Lower leg skin (tissue), 4 donors: ENCODE measurements around the gene MAD1L1. TPM values are rescaled to one million over a fixed set of nuclear protein-coding genes. Genes with fewer than 3 reads are reported as not detected.

Experiments used
- DNase-seq, 2 donors: peaks; one replicate each; pipeline ENCODE4 v3.0.0-alpha.2; 2019; ENCODE audit warnings: low spot score in 2 of 2
- H3K4me3 ChIP-seq: fragments of 200-600 bp; sonication (generic); 2 replicates; pipeline ENCODE4 v1.5.1; 2017; ENCODE audit warnings: mild to moderate bottlenecking, low read depth; ENCODE audit not compliant: poor library complexity, severe bottlenecking
- CTCF ChIP-seq, 3 donors: fragments of 450-650 bp; IDR thresholded peaks; one replicate each; pipeline ENCODE4 v1.5.1; 2016; ENCODE audit warnings: antibody characterized with exemption in 3 of 3, mild to moderate bottlenecking in 3 of 3, moderate library complexity in 2 of 3
- POLR2A ChIP-seq, 2 donors: fragments of 450-650 bp; IDR thresholded peaks; one replicate each; pipeline ENCODE4 v1.6.1; 2016 to 2017; ENCODE audit warnings: antibody characterized with exemption in 2 of 2, mild to moderate bottlenecking in 1 of 2, moderate library complexity in 1 of 2
- WGBS, 2 donors: methylation state at CpG; one replicate each; pipeline ENCODE4 v1.1.5; 2018; 5-methylcytosine and 5-hydroxymethylcytosine counted together
- intact Hi-C: fragments of 100-400 bp; cut with DNase I; formaldehyde crosslinking; loops from one replicate; pipeline ENCODE4 v1.15.0; 2023; ENCODE audit warnings: low total_unique reads
- total RNA-seq, 4 donors: library from RNA; depleted of rRNA; stranded (reverse); fragments of >200 nt; gene quantifications; one replicate each; pipeline ENCODE4 v1.1.0, GENCODE V29; 2016

Gene MAD1L1
- total RNA-seq, 4 donors from 2014 or later, result 37.7 to 77.8 (median 59.4) TPM

- DNase-seq, result peak in 1 of 2 donors; percentile 72
- intact Hi-C loops, result no loop called here
- TF ChIP-seq POLR2A (IDR thresholded peaks at IDR 0.05) (no peak), CTCF (IDR thresholded peaks at IDR 0.05) (no peak)
- H3K4me3 ChIP-seq, result no peak overlapping the region
- WGBS, 2 donors, result 88 to 90% methylated on average over 37 to 43 of the region's 43 CpGs
These were observed 387.0 kb downstream of the MAD1L1 start for GRCh38 chr7:1845536-1846311.

DNA sequence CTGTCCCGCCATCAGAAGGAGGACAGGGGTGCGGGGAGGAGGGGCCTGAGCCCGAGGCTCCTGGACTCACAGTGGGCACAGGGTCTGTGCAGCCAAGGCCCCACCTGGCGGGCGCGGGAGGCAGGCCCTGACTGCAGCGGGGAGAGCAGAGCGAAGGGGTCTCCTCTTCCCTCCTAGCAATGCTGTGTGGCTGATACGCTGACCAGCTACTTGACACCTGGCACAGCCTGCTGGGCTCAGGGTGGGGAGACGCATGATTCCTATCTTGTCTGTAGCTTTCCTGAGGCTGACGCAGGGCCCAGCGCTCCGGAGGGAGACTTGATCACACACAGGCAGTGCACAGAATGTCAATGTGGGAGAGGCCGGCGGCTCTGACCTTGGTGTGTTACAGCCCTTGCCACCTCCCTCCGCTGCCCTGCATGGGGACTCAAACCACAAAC, 387.8 kb downstream of the MAD1L1 start:
- no peak overlapping the region for H3K4me3 ChIP-seq
- DNase-seq, result peak in 1 of 2 donors; percentile 79
- 92 to 93% methylated on average over 10 to 15 of the region's 16 CpGs for WGBS, 2 donors
- intact Hi-C loops, result no loop called here
- TF ChIP-seq CTCF (IDR thresholded peaks at IDR 0.05) (no peak), POLR2A (IDR thresholded peaks at IDR 0.05) (no peak)

- no peak overlapping the region for H3K4me3 ChIP-seq
- 87 to 88% methylated on average over 17 to 26 of the region's 26 CpGs for WGBS, 2 donors
- DNase-seq, result peak in 1 of 2 donors; percentile 71
- no peak for TF ChIP-seq CTCF (IDR thresholded peaks at IDR 0.05)
- TF ChIP-seq POLR2A (IDR thresholded peaks at IDR 0.05), result no peak
- intact Hi-C loops, result no loop called here
These were observed 388.3 kb downstream of the MAD1L1 start for GRCh38 chr7:1844336-1844950.

DNA sequence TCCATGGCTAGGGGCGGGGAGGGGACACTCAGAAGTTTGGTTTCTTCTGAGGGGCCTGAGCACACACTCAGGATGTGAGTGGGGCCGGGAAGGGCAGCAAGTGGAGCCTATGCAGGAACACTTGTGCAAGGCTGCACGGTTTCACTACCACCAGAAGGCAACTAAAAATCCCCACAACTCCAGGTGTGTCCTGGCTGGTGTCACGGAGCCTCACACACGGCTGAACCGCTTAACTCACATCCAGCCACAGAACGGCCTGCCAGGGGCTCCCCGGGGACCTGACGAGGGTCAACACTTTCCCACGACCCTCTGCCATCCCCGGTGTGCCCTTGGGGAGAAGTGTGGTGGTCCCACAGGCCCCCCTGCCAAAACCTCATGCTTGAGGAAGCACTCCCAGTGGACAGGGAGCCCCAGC, 388.8 kb downstream of the MAD1L1 start:
- TF ChIP-seq CTCF (IDR thresholded peaks at IDR 0.05), result no peak
- no peak for TF ChIP-seq POLR2A (IDR thresholded peaks at IDR 0.05)
- intact Hi-C loops, result no loop called here
- DNase-seq, result peak in 1 of 2 donors; percentile 65
- WGBS, 2 donors, result 82 to 90% methylated on average over 9 to 11 of the region's 11 CpGs
- no peak overlapping the region for H3K4me3 ChIP-seq

DNA sequence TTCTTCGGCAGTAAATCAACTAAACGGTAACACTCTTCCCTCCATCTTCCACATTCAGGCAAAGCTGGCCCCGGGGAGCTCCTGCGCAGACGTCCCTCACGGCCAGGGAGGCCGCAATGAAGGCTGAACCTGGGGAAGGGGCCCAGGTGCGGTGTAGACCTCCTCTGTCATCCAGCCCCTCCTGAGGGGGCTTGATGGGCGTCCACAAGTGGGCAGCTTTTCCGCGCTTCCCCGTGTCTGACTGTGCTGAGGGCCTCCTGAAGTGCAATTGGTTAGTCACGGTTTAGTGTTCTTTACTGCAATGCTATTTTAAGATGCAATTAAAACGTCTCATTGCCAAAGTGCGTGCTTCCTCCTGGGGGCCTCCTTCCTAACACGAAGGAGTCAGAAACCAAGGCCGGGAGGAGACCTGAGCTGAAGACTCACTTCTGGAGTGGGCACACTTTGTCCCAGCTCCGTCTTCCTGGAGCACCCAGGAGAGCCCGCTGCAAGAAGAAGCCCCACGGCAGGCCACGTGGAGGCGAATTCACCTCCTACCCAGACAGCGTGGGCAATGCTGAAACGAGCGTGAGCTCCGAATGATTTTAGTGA, 389.4 kb downstream of the MAD1L1 start:
- TF ChIP-seq CTCF (IDR thresholded peaks at IDR 0.05) (no peak), POLR2A (IDR thresholded peaks at IDR 0.05) (no peak)
- intact Hi-C loops, result no loop called here
- peak in 1 of 2 donors; percentile 78 for DNase-seq
- 86% methylated on average over 26 of the region's 26 CpGs for WGBS, 2 donors
- H3K4me3 ChIP-seq, result no peak overlapping the region
